H9 (cell line): ENCODE measurements around the gene ZMAT2. TPM values are rescaled to one million over a fixed set of nuclear protein-coding genes. Genes with fewer than 3 reads are reported as not detected.
A peak's percentile ranks its signal among the peaks of the same experiment; 100 is the strongest.

ENCODE experiments used
- DNase-seq: peaks from one replicate; pipeline ENCODE4 v3.0.0-alpha.2; 2017
- H2AFZ ChIP-seq: one replicate; pipeline ENCODE4 v1.6.1; 2013; ENCODE audit warnings: mild to moderate bottlenecking, low read length, control low read depth, moderate library complexity
- H2AK5ac ChIP-seq: 2 replicates; pipeline ENCODE4 v1.6.1; 2013; ENCODE audit warnings: low read length, control low read depth, mixed read lengths; ENCODE audit not compliant: insufficient read length
- H2BK120ac ChIP-seq: one replicate; pipeline ENCODE4 v1.6.1; 2013; ENCODE audit warnings: low read depth, mild to moderate bottlenecking, low read length, control low read depth, inconsistent platforms; ENCODE audit not compliant: poor library complexity, severe bottlenecking
- H2BK12ac ChIP-seq: 2 replicates; pipeline ENCODE4 v1.6.1; 2013; ENCODE audit warnings: low read length, control low read depth, mixed read lengths, low read depth; ENCODE audit not compliant: insufficient read length
- H2BK15ac ChIP-seq: 2 replicates; pipeline ENCODE4 v1.6.1; 2013; ENCODE audit warnings: low read depth, low read length, control low read depth
- H2BK20ac ChIP-seq: one replicate; pipeline ENCODE4 v1.6.1; 2013; ENCODE audit warnings: low read depth, mild to moderate bottlenecking, low read length, control low read depth, inconsistent platforms; ENCODE audit not compliant: poor library complexity, severe bottlenecking
- H2BK5ac ChIP-seq: 2 replicates; pipeline ENCODE4 v1.6.1; 2013; ENCODE audit warnings: low read length, control low read depth, mixed read lengths; ENCODE audit not compliant: insufficient read length
- H3K14ac ChIP-seq: 2 replicates; pipeline ENCODE4 v1.6.1; 2013; ENCODE audit warnings: low read length, control low read depth; ENCODE audit not compliant: insufficient read depth
- H3K18ac ChIP-seq: 2 replicates; pipeline ENCODE4 v1.6.1; 2013; ENCODE audit warnings: low read depth, mild to moderate bottlenecking, mixed read lengths, low read length, control low read depth; ENCODE audit not compliant: insufficient read length
- H3K23ac ChIP-seq: 2 replicates; pipeline ENCODE4 v1.6.1; 2013; ENCODE audit warnings: low read length, control low read depth, mixed read lengths, low read depth; ENCODE audit not compliant: insufficient read length
- H3K23me2 ChIP-seq: 2 replicates; pipeline ENCODE4 v1.6.1; 2013; ENCODE audit warnings: low read depth, mild to moderate bottlenecking, mixed read lengths, low read length, control low read depth; ENCODE audit not compliant: insufficient read length, poor library complexity, severe bottlenecking
- H3K27ac ChIP-seq: 2 replicates; pipeline ENCODE4 v1.5.1; 2013; ENCODE audit warnings: low read length, control low read depth, mixed read lengths, low read depth; ENCODE audit not compliant: insufficient read length
- H3K27me3 ChIP-seq: 2 replicates; pipeline ENCODE4 v1.6.1; 2013; ENCODE audit warnings: low read length, control low read depth, inconsistent platforms; ENCODE audit not compliant: insufficient read depth
- H3K4ac ChIP-seq: 2 replicates; pipeline ENCODE4 v1.6.1; 2013; ENCODE audit warnings: low read depth, mild to moderate bottlenecking, control low read depth, inconsistent platforms, low read length, moderate library complexity
- H3K4me1 ChIP-seq: 2 replicates; pipeline ENCODE4 v1.6.1; 2013; ENCODE audit warnings: low read length, control low read depth, inconsistent platforms; ENCODE audit not compliant: insufficient read depth
- H3K4me2 ChIP-seq: 2 replicates; pipeline ENCODE4 v1.6.1; 2013; ENCODE audit warnings: low read length, control low read depth, mixed read lengths; ENCODE audit not compliant: insufficient read length, insufficient read depth
- H3K56ac ChIP-seq: 2 replicates; pipeline ENCODE4 v1.6.1; 2013; ENCODE audit warnings: low read depth, mild to moderate bottlenecking, mixed read lengths, low read length, control low read depth; ENCODE audit not compliant: insufficient read length
- H3K79me1 ChIP-seq: 2 replicates; pipeline ENCODE4 v1.6.1; 2013; ENCODE audit warnings: low read depth, mild to moderate bottlenecking, moderate library complexity, low read length, control low read depth, inconsistent platforms; ENCODE audit not compliant: insufficient read depth, poor library complexity, severe bottlenecking
- H3K79me2 ChIP-seq: 2 replicates; pipeline ENCODE4 v1.6.1; 2013; ENCODE audit warnings: low read length, control low read depth, inconsistent platforms; ENCODE audit not compliant: insufficient read depth
- H3K9ac ChIP-seq: 2 replicates; pipeline ENCODE4 v1.6.1; 2013; ENCODE audit warnings: low read length, control low read depth, mixed read lengths; ENCODE audit not compliant: insufficient read length; ENCODE audit errors: extremely low read depth
- H3K9me3 ChIP-seq: one replicate; pipeline ENCODE4 v1.6.1; 2013; ENCODE audit warnings: low read depth, low read length, inconsistent platforms; ENCODE audit not compliant: control insufficient read depth
- H3T11ph ChIP-seq: one replicate; pipeline ENCODE4 v1.6.1; 2013; ENCODE audit warnings: mild to moderate bottlenecking, low read length, control low read depth, inconsistent platforms
- H4K20me1 ChIP-seq: one replicate; pipeline ENCODE4 v1.6.1; 2013; ENCODE audit not compliant: control insufficient read depth, insufficient read length, insufficient read depth
- H4K5ac ChIP-seq: 2 replicates; pipeline ENCODE4 v1.6.1; 2013; ENCODE audit warnings: low read depth, mild to moderate bottlenecking, mixed read lengths, low read length, control low read depth; ENCODE audit not compliant: insufficient read length
- H4K8ac ChIP-seq: replicated peaks from 2 replicates; pipeline ENCODE4 v1.6.1; 2013; ENCODE audit warnings: low read length, control low read depth, mixed read lengths, low read depth; ENCODE audit not compliant: insufficient read length
- H4K91ac ChIP-seq: 2 replicates; pipeline ENCODE4 v1.6.1; 2013; ENCODE audit warnings: low read depth, mild to moderate bottlenecking, moderate library complexity, mixed read lengths, low read length, control low read depth; ENCODE audit not compliant: insufficient read length
- H3K27ac Mint-ChIP-seq, 3 experiments: 2 replicates in 2 of 3; 3 replicates in 1 of 3; pipeline ENCODE4 v1.8.0; 2020 to 2021; ENCODE audit warnings: mixed read lengths in 3 of 3, mild to moderate bottlenecking in 1 of 3, moderate library complexity in 1 of 3
- H3K27me3 Mint-ChIP-seq: 2 replicates; pipeline ENCODE4 v1.8.0; 2021; ENCODE audit warnings: low read depth, mild to moderate bottlenecking, moderate library complexity, mixed read lengths
- H3K36me3 Mint-ChIP-seq, 3 experiments: 2 replicates in 2 of 3; 3 replicates in 1 of 3; pipeline ENCODE4 v1.8.0; 2020 to 2021; ENCODE audit warnings: low read depth in 3 of 3, mixed read lengths in 3 of 3; ENCODE audit not compliant: insufficient read depth in 1 of 3
- H3K4me1 Mint-ChIP-seq, 2 experiments: 2 replicates each; pipeline ENCODE4 v1.8.0; 2020; ENCODE audit warnings: mixed read lengths in 2 of 2
- H3K4me3 Mint-ChIP-seq, 2 experiments: 2 replicates in 1 of 2; 3 replicates in 1 of 2; pipeline ENCODE4 v1.8.0; 2020 to 2021; ENCODE audit warnings: mild to moderate bottlenecking in 2 of 2, mixed read lengths in 2 of 2, moderate library complexity in 1 of 2
- H3K9me3 Mint-ChIP-seq, 2 experiments: 2 replicates in 1 of 2; 3 replicates in 1 of 2; pipeline ENCODE4 v1.8.0; 2020; ENCODE audit warnings: mild to moderate bottlenecking in 2 of 2, mixed read lengths in 2 of 2, moderate library complexity in 1 of 2
- CTCF ChIP-seq: fragments of 200-600 bp; sonication (generic); conservative IDR thresholded peaks from 3 replicates; pipeline ENCODE4 v1.8.0; 2021; ENCODE audit warnings: antibody characterized with exemption, mild to moderate bottlenecking
- WGBS: extraction: QIAGEN DNeasy Blood & Tissue Kit; methylation state at CpG from one replicate; pipeline ENCODE4 v1.1.7; 2013; ENCODE audit warnings: missing lambda C conversion rate, low lambda C conversion rate, mixed read lengths; ENCODE audit not compliant: insufficient read length; ENCODE audit errors: extremely low coverage; 5-methylcytosine and 5-hydroxymethylcytosine counted together
- total RNA-seq: library from RNA; stranded (reverse); gene quantifications from 2 replicates; pipeline ENCODE4 v1.2.1, GENCODE V29; 2021

Gene ZMAT2
- total RNA-seq, 1 experiment from 2014 or later: 61.8 TPM

GRCh38 chr5:140734354-140734753 lies 34.1 kb downstream of the ZMAT2 start:
- Histone ChIP-seq H3T11ph (no peak overlapping the region), H4K91ac (no peak overlapping the region), H3K14ac (no peak overlapping the region), H3K4ac (no peak overlapping the region), H3K79me1 (no peaks in the 10 kb centered on the region), H2BK5ac (no peak overlapping the region), H3K9ac (no peak overlapping the region), H3K56ac (no peak overlapping the region), H4K8ac (no peak overlapping the region), H3K9me3 (no peaks in the 10 kb centered on the region), H3K4me1 (no peaks in the 10 kb centered on the region), H4K20me1 (no peaks in the 10 kb centered on the region), H3K4me2 (no peak overlapping the region), H2BK15ac (no peak overlapping the region), H3K27me3 (no peaks in the 10 kb centered on the region), H3K79me2 (no peaks in the 10 kb centered on the region), H3K27ac (no peak overlapping the region), H2BK12ac (no peak overlapping the region), H4K5ac (no peak overlapping the region), H2BK120ac (no peak overlapping the region), H2BK20ac (no peak overlapping the region), H2AFZ (no peak overlapping the region), H3K18ac (no peak overlapping the region), H3K23me2 (no peaks in the 10 kb centered on the region), H2AK5ac (no peak overlapping the region), H3K23ac (no peak overlapping the region)
- WGBS: no CpG with 5 or more reads among the region's 7 CpGs
- Mint-ChIP-seq H3K4me3 (no peak overlapping the region), H3K27me3 (peaks cover 10% of the 10 kb centered on the region), H3K4me1 (no peaks in the 10 kb centered on the region), H3K36me3 (no peaks in the 10 kb centered on the region), H3K27ac (no peak overlapping the region), H3K9me3 (peaks cover 20 to 27% of the 10 kb centered on the region in 2 experiments)
- DNase-seq: no peak
- peak; percentile 50; the same call in 2 of the 3 replicates for TF ChIP-seq CTCF
